GM12878 (cell line): Measurements from ENCODE around the gene NRP1.

Experiments
- ASH2L ChIP-seq: fragments of 300-600, 200-600 bp; sonication (generic); IDR thresholded peaks from 2 replicates; pipeline ENCODE4 v1.6.1; 2017; ENCODE audit warnings: low read depth, mild to moderate bottlenecking, borderline replicate concordance
- CTCF ChIP-seq, 3 experiments: IDR thresholded peaks in 2 of 3; conservative IDR thresholded peaks in 1 of 3; 2 replicates each; pipeline ENCODE4 v1.5.1; 2011; ENCODE audit warnings: low read depth in 3 of 3, low read length in 3 of 3, mild to moderate bottlenecking in 3 of 3, control low read depth in 2 of 3, moderate library complexity in 2 of 3, inconsistent platforms in 1 of 3, mixed read lengths in 1 of 3; ENCODE audit not compliant: control insufficient read depth in 2 of 3, insufficient read depth in 1 of 3; ENCODE audit errors: extremely low read depth in 1 of 3
- EP300 ChIP-seq, 2 experiments: fragments of 150-350 bp in 1 of 2; IDR thresholded peaks; 2 replicates each; pipeline ENCODE4 v1.6.1; 2011 to 2012; ENCODE audit warnings: low read depth in 2 of 2, low read length in 2 of 2, borderline replicate concordance in 1 of 2, improper control_type of control experiment in 1 of 2, inconsistent platforms in 1 of 2; ENCODE audit not compliant: control insufficient read depth in 1 of 2
- PBX3 ChIP-seq: IDR thresholded peaks from 2 replicates; pipeline ENCODE4 v1.6.1; 2011; ENCODE audit warnings: mild to moderate bottlenecking, low read depth, low read length, moderate library complexity; ENCODE audit not compliant: insufficient replicate concordance
- POLR2A ChIP-seq: IDR thresholded peaks from 2 replicates; pipeline ENCODE4 v1.6.1; 2011; ENCODE audit warnings: low read depth, mild to moderate bottlenecking, low read length
- SRF ChIP-seq, 2 experiments: IDR thresholded peaks; 2 replicates each; pipeline ENCODE4 v1.6.1; 2011; ENCODE audit warnings: low read depth in 2 of 2, low read length in 2 of 2, mild to moderate bottlenecking in 1 of 2, moderate library complexity in 1 of 2

GRCh38 chr10:33345236-33345635 lies 10.8 kb upstream of the NRP1 start:
- no peak for TF ChIP-seq SRF (IDR thresholded peaks at IDR 0.05; ENCODE audit: low read depth in 2 of 2, low read length in 2 of 2)
- TF ChIP-seq CTCF (IDR thresholded peaks at IDR 0.05 in 2 of 3, conservative IDR thresholded peaks at IDR 0.05 in 1 of 3; ENCODE audit: control insufficient read depth in 2 of 3, extremely low read depth in 1 of 3, insufficient read depth in 1 of 3, low read depth in 3 of 3, low read length in 3 of 3), result no peak
- no peak for TF ChIP-seq EP300 (IDR thresholded peaks at IDR 0.05; ENCODE audit: borderline replicate concordance in 1 of 2, control insufficient read depth in 1 of 2, low read depth in 2 of 2, low read length in 2 of 2)
- TF ChIP-seq PBX3, result no peak
- no peak for TF ChIP-seq POLR2A
- no peak for TF ChIP-seq ASH2L
